IPS DF 4.7 (cell line): Measurements from ENCODE around the gene CCDC187.

ENCODE experiments used
- DNase-seq: peaks from one replicate; pipeline ENCODE4 v3.0.0-alpha.2; 2013; ENCODE audit warnings: low spot score; ENCODE audit errors: extremely low read depth

The CCDC187 gene

DNA sequence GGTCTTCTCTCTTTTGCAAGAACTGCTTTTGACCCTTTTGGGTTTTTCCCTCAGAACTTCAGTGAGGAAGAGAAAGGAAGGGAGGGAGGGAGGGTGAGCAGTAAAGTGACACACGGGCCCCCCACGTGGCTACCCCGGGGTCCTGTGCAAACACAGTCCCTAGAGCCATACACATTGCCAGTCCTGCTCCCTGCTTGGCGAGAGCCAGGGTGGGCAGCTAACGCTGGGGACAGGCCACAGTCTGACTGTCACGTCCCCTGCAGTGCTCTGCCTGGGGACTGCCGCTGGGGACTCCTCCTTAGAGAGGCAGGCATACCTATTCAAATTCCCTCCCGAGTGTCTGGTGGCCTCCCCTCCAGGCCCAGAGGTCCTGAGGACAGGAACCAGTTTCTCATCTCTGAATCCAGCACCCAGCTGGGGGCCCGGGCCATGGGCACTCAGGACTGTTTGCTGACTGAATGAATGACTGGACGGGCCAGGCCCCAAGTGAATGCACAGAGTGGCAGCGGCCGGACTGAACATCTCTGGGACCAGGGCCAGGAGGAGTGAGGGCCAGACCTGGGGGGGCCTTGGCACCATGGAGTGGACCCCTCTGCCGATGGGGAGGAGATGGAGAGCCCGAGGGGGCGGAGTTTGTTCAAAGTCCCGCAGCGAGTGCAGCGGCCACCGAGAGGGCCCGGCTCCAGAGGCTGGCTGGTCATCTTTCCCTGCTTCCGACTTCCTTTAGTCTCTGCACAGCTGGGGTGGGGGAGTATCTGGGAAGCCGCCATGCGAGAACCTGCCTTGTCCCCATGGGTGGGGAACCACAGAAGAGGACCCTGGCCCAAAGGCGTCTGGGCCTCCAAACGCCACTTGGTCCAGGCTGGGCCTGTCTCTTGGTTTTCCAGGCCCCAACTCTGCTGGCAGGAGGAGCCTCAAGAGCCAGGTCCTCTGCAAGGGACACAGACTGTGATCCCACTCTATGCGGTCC lies 5.8 kb downstream of the CCDC187 start:
- DNase-seq: no peak

DNA sequence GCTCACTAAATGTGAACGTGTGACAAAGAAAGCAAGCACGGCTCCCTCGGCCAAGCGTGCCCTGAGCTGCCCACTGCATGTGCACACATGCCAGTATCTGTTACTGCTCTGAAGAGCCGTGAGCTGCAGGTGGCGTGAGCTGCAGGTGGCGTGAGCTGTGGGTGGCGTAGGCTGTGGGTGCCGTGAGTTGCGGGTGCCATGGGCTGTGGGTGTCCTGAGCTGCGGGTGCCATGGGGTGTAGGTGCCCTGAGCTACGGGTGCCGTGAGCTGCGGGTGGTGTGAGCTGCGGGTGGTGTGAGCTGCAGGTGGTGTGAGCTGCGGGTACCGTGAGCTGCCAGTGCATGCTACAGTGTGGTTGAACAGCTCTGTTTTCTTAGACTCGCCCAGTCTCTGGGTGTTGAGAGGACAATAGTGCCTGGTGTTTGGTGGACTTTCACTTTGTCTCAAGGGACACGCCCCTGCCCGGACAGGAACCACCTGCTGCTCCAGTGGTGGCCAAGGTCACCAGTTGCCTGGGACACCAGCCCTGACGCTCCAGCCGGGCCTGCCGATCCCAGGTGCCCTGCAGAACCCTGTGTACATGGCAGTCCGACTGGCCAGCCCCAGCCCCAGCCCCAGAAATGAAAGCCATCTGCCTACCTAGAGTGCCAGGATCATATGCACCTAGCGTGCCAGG lies 6.7 kb downstream of the CCDC187 start:
- no peak for DNase-seq

DNA sequence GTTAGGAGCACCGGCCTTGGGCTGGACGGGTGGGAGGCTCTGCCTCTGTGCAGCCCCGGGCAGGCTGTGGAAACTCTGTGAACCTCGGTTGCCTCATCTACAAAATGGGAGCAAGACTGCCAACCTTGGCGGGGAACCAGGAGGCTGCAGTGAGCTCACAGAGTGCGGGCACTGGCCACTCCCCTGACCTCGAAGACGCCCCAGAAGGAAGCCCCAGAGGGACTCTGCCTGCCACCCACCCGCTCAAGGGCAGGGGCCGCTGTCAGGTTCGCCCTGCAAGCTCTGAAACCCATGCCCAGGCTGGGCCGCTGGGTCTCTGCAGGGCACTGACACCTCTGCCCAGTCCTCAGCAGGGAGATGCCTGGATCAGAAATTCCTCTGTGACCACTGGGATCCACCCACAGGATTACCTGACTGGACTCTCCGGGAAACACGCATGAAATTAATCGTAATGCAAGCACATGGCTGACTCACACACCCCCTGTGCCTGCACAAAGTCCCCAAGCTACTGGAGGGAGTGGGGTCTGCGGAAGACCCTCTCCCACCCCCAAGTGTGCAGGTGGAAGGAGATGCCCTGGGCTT lies 7.4 kb downstream of the CCDC187 start:
- no peak for DNase-seq

DNA sequence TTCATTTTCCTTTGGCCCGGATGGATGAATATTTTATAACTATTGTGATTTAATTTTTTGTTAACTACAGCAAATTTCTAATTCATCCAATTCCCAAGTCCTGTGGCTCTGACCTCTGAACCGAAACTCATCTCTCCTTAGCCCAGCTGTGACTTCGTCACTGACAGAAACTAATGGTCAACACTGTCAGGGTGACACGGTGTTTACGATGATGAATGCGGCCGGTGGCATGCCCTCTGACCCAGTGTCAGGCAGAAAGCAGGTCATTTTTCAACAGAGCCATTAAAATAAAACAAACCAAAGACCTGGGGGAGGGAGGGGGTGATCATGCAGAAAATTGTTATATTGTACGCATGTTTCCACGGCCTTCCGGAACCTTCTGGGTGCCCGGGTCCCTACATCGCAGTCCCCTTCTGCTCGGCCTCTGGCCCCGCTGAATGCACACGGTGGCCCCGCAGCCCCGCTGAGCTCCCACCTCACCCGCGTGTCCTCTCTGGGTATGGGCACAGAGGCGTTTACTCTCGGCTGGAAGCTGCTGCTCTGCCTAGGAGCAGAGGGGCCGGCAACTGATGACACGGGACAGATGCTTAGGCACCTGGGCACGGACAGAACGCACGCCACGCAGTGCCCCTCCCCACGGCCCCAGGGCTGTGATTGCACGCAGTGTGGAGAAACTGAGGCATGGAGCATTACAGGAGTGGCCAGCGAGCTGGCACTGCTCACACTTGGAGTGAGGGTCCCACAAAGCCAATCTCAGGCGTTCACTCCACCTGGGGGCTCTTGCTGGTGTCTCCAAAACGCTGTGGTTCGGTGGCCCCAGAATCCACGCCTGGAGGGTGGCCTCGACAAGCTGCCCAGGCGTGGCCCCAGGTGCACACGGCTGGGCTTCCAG lies 8.1 kb downstream of the CCDC187 start:
- no peak for DNase-seq

DNA sequence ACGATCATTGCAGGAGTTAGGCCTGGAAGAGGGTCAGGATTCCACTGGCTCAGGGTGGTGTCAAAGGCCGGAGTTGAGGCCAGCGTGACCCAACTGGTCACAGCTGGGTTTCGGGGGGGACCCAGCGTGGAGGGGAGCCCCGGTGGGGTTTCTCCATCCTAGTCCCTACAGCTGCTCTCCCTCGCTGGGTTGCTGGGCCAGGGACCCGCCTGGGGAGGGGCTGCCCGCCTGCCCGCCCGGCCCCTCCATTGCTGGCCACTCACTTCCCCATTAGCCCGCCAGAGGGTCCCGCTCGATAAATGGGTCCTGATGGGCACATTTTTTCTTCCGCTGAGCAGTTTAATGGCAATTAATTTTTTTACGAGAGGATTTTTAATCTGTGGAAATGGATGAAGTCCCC lies 8.8 kb downstream of the CCDC187 start:
- DNase-seq: no peak

DNA sequence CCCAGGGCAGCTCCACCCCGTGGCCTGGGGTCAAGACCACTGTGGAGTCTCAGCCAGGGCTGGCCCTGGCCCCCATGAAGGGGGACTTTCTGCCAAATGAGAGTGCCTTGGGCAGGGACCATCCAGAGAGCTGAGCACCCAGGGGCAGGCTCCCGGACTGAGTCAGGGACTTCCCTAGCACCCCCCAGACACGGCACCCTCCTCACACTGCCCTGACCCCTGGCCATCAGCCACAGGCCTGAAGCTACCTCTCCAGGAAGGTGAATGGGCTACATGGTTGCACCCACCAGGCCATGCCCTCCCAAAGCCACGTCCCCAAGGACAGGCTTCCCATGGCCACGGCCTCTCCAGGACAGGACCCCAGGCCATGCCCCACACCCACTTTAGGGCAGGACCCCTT lies 9.5 kb downstream of the CCDC187 start:
- no peak for DNase-seq

DNA sequence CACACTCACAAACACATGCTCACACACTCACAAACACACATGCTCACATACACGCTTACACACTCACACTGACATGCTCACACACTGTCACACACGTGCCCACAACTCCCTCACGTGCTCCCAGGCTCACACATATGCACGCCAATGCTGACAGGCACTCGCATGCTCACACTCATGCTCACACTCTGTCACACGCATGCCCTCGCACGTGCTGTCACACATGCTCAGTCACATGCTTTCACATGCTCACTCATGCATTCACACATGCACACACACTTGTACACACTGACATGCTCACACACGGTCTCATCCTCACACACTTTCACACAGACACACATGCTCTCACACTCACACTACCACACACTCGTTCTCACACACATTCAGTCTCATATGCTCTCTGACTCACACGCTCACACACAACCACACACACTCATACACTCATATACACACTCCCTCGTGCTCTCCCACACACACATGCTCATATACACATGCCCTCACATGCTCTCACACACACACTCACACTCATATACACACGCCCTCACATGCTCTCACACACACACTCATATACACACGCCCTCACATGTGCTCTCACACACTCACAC lies 10.3 kb downstream of the CCDC187 start:
- DNase-seq: no peak

DNA sequence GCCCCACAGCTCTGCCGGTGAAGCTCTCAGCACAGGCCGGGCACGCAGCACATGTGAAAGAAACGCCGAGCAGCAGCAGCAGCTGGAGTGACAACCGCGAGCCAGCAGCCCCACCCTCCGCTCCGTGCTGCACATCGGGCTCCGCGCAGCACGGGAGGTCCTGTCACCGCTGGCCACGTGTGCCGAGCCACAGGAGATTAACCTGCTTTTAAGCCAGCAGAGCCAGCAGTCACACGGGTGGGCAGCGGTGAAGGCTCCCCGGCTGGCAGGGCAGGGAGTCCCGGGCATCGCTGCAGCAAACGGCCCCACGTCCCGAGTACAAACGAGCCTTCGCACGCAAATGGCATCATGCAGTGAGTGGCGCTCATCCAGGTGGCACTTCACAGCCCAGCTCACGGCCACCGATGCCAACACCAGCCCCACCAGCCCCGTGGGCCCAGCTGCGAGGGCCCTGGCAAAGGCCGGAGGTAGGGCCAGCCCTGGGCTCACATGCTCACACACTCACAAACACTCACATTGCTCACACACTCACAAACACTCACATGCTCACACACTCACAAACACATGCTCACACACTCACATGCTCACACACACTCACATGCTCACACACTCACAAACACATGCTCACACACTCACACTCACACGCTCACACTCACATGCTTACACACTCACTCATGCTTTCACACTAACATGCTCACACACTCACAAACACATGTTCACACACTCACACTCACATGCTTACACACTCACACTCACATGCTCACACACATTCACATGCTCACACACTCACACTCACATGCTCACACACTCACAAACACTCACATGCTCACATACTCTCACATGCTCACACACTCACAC lies 11.1 kb downstream of the CCDC187 start:
- no peak for DNase-seq

DNA sequence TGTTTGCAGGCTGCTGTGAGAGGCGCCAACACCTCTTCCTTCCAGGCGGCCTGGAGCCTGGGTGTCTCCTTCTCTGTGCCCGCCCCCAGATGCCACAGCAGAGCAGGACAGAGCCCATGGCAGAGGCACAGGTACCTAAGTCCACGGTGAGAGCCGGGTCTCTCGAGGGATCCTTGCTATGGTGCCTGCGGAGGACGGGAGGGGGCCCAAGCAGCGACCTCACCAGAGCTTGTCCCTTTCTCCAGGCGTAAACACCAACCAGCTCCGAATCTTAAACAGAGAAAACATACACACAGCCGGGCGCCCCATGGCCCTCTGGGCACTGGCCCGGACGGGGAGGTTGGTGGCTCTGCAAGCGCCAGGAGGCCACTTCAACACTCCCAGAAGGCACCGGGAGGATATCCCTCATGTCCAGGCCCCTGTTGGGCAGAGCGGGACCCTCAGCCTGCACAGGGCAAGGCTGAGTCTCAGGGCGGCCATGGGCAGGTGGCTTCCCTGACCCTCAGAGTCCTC lies 11.8 kb downstream of the CCDC187 start:
- no peak for DNase-seq

DNA sequence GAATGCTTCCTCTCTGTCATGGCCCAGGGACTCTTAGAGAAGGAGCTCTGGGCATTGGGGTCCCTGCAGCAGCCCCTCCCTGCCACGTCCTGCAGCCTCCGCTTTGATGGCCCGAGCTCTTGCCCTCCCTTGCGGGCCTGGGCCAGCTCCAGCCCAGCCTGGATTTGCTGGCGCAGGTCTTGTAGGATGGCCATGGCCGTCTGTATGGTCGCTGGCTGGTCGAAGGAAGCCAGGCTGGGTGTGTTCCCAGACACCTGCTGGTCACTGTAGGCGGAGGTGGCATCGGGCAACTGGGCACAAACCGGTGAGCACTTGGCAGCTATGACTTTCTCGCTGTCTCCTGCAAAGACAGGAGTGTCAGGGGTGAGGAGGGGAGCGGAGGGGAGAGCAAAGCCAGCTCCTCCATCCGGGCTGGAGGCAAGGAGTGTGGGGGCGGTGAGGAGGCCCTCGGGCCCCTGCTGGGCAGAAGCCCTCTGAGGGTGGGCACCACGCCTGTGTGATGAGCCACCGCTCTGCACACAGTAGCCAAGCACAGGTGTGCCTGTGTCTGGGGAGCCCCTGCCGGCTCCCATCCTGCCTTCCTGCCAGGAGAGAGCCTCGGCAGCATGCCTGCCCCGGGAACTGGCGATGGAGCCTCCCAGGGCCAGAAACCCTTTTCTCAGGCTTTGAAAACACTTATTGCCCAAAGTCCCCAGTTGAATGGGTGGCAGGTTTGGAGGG lies 12.4 kb downstream of the CCDC187 start:
- DNase-seq: no peak

DNA sequence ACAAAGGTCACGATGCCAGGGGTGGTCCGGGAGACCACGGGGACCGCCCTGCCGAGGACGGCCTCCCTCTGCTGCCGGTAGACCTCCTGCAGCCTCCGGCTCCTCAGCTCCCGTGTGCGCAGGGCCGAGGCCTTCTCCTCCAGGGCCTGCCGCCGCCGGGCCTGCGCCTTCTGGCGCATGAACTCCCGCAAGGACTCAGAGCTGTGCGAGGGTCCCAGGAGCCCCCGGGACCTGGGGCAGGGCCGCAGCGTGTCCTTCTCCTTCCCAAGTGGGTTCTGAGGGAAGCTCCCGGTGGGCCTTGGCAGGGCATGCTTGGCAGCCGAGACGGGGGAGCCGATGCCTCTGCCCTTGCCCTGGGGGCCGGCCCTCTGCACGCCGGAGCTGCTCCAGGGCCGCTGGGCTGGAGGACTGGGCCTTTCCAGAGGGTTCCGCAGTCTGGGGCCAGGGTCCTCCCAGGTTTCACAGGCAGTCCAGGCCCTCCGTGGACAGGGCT lies 13.3 kb downstream of the CCDC187 start:
- DNase-seq: no peak

DNA sequence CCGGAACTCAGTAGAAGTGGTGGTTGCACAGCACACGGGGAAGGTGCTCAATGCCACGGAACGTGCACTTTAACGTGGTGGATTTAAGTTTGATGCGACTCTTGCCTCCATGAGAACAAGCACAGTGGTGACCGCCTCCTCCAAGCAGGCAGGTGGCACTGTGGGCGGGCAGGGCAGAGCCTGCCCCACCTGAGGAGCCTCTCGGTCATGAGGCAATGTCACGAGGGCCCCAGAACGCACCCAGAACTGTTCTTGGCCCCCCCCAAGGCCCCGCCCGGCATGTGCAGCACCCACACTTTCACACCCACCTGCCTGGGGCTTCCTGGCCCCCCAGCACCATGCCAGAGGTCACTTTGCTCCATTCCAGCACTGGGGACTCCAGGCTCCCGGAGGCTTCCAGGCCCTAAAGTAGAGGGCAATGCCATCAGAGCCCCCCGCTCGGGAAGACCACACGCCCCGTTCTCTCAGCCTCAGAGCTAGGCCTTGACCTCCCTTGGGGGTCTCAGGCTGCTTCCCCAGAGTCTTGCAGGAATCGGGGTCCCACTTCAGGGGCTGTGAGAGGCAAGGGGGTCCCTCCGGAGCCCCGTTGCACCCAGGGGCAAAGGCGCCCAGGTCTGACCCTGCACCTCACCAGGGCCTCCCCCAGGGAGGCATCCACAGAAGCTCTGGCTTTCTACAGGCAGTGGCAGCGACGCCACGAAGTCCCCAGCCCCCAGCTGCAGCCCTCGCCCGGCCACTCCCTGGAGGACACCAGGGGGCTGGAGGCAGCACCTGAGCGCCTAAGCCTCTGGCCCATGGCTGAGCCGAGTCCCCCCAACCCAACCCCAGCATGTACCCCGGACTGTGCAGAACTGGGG lies 14.0 kb downstream of the CCDC187 start:
- no peak for DNase-seq

DNA sequence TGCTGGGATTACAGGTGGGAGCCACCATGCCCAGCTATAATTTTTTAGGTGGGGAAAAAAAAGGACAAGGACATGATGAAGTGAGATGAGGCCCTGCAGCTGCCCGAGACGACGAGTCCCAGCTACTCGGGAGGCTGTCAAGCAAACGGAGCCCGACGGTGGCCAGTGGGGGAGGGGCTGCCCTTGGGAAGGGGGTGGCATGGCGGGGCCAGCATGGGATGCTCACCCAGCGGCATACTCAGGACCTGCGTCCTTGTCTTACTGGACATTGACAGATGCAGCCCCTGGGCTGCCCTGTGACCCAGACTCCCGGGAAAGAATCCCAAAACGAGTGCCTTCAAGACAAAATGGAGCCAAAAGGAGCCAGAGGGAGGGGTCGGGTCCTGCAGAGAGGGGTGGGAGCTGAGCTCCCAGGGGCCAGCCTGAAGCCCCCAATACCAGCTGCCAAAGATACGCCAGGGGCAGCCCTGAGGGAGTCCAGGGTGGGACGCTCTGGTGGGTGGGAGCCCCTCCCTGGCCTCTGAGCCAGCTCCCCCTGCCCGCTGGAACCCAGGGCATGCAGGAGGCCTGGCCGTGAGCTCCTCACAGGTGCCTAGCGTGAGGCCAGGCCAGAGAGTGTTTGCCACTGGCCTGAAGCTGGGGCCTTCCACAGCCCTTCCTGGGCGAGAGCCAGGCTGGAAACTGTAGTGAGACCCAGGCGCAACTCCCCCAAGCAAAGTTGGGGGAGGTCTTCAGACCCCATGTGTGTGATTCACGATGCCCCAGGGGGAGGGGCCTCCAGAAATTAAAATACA lies 15.7 kb downstream of the CCDC187 start:
- DNase-seq: no peak

DNA sequence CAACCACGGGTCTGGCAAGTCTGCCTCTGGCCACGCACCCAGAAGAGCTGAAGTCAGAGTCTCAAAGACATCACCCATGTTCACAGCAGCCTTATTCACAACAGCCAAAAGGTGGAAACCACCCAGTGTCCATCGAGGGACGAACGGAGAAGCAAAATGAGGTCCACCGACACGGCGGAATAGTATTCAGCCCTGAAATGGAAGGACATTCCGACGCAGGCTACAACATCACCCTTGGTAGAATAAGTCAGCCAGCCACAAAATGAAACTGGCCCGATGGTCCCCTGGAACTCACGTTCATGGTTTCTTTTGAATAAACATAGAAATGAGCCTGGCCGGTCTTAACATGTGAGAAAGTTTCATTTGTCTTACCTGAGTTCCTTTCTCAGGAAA lies 16.9 kb downstream of the CCDC187 start:
- no peak for DNase-seq

DNA sequence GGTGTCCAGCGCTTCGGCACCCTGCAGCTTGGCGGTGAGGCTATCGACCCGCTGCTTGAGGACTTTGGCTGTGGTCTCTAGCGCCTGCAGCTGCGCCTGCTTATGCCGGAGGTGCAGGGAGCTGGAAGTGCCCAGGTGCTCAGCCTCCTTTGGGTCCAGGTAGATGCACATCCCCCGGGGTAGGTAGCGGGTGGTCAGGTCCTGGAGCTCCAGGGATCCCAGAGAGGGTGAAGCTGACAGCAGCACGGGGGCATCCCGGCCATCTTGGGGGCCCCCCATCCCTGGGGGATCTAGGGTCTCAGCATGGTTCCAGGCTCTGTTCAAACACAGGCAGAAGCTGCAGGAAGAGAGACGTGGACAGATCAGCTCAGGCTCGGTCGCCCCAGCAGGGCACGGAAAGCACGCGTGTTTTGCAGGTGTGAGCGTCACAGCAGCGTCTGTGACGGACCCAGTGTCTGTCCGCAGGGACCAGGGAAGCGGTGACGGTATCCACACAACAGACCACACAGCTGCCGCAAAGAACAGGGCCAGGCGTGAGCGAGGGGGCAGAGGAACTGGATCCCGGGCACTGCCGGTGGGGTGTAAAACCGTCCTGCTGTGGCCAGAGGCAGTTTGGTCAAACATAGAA lies 17.4 kb downstream of the CCDC187 start:
- no peak for DNase-seq

DNA sequence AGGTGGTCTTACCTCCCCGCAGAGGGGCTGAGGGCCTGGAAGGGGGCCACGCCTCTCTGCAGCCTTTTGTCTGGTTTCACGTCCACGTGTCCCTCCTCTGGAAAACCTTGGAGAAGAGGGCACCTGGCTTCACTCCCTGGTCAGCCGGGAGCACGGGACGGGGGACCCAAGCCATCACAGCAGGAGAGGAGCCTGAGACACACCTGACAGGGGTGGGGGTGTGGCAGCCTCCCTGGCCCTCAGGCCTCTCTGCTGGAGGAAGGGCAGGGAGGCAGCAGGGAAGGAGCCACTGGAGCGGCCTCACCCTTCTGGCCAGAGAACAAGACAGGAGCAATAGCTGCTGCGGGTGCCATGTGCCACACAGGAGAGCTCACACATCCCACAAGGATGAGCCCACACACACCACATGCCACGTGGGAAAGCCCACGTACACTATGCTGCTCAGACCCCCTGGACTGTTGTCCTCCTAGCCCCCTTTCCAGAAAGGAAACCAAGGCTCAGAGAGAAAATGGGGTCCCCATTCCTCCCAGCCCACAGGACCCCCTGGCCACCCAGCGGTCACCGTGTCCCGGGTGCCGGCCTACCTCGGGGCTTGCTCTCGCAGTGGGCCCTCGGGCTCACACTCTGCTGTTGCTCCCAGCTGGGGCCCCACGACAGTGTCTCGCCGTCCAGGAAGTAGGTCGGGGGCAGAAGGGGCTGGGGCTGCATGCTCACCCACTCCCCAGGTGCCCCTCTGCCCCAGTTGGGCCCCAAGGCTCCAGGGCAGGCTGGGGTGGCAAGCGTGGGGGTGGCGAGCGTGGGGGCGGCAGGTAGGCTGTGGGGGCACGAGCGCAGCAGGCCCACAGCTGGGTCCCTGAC lies 18.2 kb downstream of the CCDC187 start:
- no peak for DNase-seq
